Lower leg skin (tissue), 3 donors: Measurements from ENCODE around the gene CSNK1A1.
"Not testable (repeated sequence)": the region's sequence is repeated elsewhere in the genome, so short reads cannot be mapped to it uniquely, and the experiment has no call there.

Source experiments
- CTCF ChIP-seq, 3 donors: fragments of 450-650 bp; IDR thresholded peaks; one replicate each; pipeline ENCODE4 v1.5.1; 2016; ENCODE audit warnings: antibody characterized with exemption in 3 of 3, mild to moderate bottlenecking in 3 of 3, moderate library complexity in 2 of 3
- POLR2A ChIP-seq, 2 donors: fragments of 450-650 bp; IDR thresholded peaks; one replicate each; pipeline ENCODE4 v1.6.1; 2016 to 2017; ENCODE audit warnings: antibody characterized with exemption in 2 of 2, mild to moderate bottlenecking in 1 of 2, moderate library complexity in 1 of 2

DNA sequence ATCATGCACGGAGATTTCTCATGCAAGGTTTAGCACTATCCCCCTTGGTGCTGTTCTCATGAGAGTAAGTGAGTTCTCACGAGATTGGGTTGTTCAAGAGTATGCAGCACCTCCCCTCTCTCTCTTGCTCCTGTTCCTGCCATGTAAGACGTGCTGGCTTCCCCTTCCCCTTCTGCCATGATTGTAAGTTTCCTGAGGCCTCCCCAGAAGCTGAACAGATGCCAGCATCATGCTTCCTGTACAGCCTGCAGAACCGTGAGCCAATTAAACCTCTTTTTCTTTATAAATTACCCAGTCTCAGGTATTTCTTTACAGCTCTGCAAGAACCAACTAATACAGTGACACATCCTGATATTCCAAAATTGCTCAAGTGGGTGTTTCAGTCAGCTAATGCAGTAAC is 106.8 kb downstream of the CSNK1A1 start:
- TF ChIP-seq CTCF, POLR2A (IDR thresholded peaks at IDR 0.05): not testable (repeated sequence)
